Activated CD4-positive, alpha-beta memory T cell treated with anti-CD3 and anti-CD28 coated beads, Interleukin-2, amount 10 ng/mL, durations not matched to agents 7 days and 5 days (primary cell): Measurements from ENCODE around the gene LCN1. TPM values are rescaled to one million over a fixed set of nuclear protein-coding genes. Genes with fewer than 3 reads are reported as not detected.
"Not testable (repeated sequence)": the region's sequence is repeated elsewhere in the genome, so short reads cannot be mapped to it uniquely, and the experiment has no call there.

Source experiments
- CTCF ChIA-PET: fragments of 350-600 bp; sonication (Branson Sonifier 250); formaldehyde crosslinking; loops from one replicate; lab custom pipeline; 2021; ENCODE audit warnings: antibody characterized with exemption, inconsistent platforms; lab: Charles Lee
- POLR2A ChIA-PET: fragments of 350-600 bp; sonication (Branson Sonifier 250); formaldehyde crosslinking; loops from one replicate; lab custom pipeline; 2021; ENCODE audit warnings: antibody characterized with exemption; lab: Charles Lee
- DNase-seq: peaks from one replicate; pipeline ENCODE4 v3.0.0-alpha.2; 2020
- H3K27ac Mint-ChIP-seq: one replicate; pipeline ENCODE4 v1.8.0; 2021; ENCODE audit warnings: mild to moderate bottlenecking, mixed read lengths
- H3K27me3 Mint-ChIP-seq: one replicate; pipeline ENCODE4 v1.8.0; 2021; ENCODE audit warnings: mixed read lengths
- H3K36me3 Mint-ChIP-seq: one replicate; pipeline ENCODE4 v1.8.0; 2021; ENCODE audit warnings: low read depth, mixed read lengths
- H3K4me1 Mint-ChIP-seq: one replicate; pipeline ENCODE4 v1.8.0; 2021; ENCODE audit warnings: mixed read lengths
- H3K4me3 Mint-ChIP-seq: one replicate; pipeline ENCODE4 v1.8.0; 2021; ENCODE audit warnings: mild to moderate bottlenecking, mixed read lengths
- H3K9me3 Mint-ChIP-seq: one replicate; pipeline ENCODE4 v1.8.0; 2021; ENCODE audit warnings: mixed read lengths
- total RNA-seq, 2 experiments: library from RNA; stranded (reverse); gene quantifications; one replicate each; pipeline ENCODE4 v1.2.3, GENCODE V29; 2021

The LCN1 gene
- total RNA-seq, 2 experiments from 2014 or later = not detected

DNA sequence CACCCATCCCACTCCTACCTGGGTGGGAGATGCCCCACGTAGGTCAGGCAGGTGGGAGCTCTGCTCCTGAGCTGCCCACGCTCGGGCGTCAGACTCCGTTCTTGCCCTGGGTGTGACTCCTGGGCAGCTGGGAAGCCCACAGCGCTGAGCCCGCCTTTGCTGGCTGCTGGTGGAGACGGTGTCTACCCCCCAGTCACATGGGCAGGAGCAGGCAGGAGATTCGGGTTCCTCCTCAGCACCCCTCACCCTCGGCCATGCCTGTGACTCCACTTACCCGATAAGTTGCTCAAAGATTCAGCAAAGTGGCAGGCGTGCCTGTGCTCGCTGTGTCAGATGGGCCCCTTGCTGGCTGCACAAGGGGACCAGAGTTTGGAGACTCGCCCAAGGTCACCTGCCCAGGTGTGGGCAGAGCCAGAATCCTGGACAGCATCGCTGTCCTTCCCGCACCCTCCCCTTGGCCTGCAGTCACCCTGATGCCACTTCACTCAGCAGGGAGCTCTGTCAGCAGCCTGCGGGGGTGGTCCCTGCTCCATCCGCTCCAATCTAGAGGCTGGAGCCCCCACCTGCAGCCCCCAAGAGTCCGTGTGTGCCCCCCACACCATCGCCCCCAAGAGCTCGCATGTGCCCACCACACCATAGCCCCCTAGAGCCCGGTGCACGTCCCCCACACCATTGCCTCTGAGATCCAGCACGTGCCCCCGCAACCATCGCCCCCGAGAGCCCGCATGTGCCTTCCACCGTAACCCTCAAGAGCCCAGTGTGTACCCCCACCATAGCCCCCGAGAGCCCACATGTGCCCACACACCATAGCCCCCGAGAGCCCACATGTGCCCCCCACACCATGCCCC, 4.2 kb downstream of the LCN1 start:
- Mint-ChIP-seq H3K27me3 (peaks cover 2% of the 10 kb centered on the region), H3K27ac (no peak overlapping the region), H3K4me1 (peaks cover 14% of the 10 kb centered on the region), H3K9me3 (no peaks in the 10 kb centered on the region), H3K4me3 (no peak overlapping the region), H3K36me3 (no peaks in the 10 kb centered on the region)
- ChIA-PET POLR2A (no interaction called here), CTCF (no interaction called here)
- DNase-seq = no peak

DNA sequence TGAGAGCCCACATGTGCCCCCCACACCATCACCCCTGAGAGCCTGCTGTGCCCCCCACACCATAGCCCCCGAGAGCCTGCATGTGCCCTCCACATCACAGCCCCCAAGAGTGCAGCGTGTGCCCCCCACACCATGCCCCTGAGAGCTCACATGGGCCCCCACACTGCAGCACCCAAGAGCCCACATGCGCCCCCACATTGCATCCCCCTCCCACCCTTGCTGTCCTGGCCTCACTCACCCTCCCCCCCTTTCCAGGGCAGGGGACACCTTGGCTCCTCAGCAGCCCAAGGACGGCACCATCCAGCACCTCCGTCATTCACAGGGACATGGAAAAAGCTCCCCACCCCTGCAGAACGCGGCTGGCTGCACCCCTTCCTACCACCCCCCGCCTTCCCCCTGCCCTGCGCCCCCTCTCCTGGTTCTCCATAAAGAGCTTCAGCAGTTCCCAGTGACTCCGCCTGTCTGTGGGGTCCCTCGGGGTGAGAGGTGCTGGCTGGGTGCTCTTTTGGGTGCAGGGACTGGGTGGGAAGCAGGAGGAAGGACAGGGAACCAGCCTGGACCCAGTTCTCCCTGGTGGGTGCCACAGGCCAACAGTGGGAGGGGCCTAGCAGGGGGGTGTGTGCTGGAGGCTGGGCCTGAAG, 5.0 kb downstream of the LCN1 start:
- H3K36me3 Mint-ChIP-seq = no peaks in the 10 kb centered on the region

DNA sequence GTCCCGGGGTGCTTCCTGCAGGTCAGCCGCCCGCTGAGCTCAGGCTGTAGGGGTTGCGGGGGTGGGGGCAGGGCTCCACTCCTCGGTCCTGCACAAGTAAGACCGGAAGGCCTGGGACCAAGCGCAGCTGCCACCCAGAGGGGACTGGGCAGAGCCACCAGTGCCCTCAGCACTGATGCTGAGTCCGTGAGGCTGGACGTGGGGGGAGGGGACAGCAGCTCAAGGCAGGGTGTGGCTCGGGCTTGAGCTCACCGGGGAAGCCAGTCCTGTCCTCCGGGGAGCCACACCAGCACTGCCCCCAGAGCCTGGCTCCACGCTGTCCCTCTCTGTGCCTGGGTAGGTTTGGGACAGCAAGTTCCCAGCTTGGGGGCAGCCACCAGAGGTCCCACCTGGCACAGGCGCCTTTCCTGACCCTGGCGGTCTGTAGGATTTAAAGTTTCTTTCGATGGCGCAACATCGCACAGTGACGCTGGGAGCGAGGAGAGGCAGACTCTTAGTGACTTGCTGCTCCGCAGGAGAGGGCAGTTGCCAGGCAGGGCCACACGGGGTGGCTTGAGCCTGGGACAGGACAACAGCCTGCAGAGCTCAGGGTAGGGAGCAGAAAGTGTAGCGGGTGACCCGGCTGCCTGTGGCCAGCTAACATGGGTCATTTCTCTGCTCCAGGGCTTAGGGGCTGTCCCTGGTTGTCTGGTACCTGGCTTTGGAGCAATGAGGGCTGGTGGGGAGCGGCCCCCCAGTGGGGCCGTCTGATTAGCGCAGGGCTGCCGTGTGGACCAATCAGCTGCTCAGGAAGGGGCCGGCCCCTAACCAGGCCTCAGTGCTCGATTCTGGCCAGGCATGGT, 5.7 kb downstream of the LCN1 start:
- H3K36me3 Mint-ChIP-seq = no peaks in the 10 kb centered on the region
- ChIA-PET POLR2A (no interaction called here), CTCF (no interaction called here)
- no peak overlapping the region for H3K4me3 Mint-ChIP-seq
- no peak for DNase-seq
- peaks cover 3% of the 10 kb centered on the region for H3K27me3 Mint-ChIP-seq
- peaks cover 19% of the 10 kb centered on the region for H3K4me1 Mint-ChIP-seq
- H3K27ac Mint-ChIP-seq = no peak overlapping the region
- H3K9me3 Mint-ChIP-seq = no peaks in the 10 kb centered on the region

More for the DNA sequence above, 5.0 kb downstream of the LCN1 start:
- CTCF ChIA-PET = no interaction called here
- no peak for DNase-seq
- H3K27ac Mint-ChIP-seq = no peak overlapping the region
- H3K27me3 Mint-ChIP-seq = no peaks in the 10 kb centered on the region
- H3K9me3 Mint-ChIP-seq = no peaks in the 10 kb centered on the region
- peaks cover 16% of the 10 kb centered on the region for H3K4me1 Mint-ChIP-seq
- H3K4me3 Mint-ChIP-seq = no peak overlapping the region
- POLR2A ChIA-PET = no interaction called here

DNA sequence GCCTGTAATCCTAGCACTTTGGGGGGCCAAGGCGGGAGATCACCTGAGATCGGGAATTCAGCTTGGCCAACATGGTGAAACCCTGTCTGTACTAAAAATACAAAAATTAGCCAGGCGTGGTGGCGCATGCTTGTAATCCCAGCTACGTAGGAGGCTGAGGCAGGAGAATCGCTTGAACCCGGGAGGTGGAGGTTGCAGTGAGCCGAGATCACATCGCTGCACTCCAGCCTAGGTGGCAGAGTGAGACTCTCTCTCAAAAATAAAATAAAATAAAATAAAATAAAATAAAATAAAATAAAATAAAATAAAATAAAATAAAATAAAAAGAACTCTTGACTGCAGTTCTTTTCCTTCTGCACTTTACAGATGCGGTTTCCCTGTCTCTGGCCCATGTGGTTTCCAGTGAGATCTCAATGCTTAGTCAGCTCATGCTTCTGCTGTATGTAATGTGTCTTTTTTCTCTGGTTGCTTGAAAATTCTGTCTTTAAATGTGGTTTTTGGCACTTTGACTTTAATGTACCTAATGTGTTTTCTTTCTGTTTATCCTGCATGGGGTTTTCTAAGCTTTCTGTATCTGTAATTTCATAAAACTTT, 7.7 kb downstream of the LCN1 start:
- H3K9me3 Mint-ChIP-seq, DNase-seq, H3K27ac Mint-ChIP-seq, H3K36me3 Mint-ChIP-seq, H3K4me3 Mint-ChIP-seq, H3K27me3 Mint-ChIP-seq, POLR2A ChIA-PET: not testable (repeated sequence)
- CTCF ChIA-PET = interaction anchor here (0.9 kb wide), 1 partner anchor 24 kb away, joined by 3 read pairs; no protein-coding TSS in a partner anchor
- H3K4me1 Mint-ChIP-seq = peaks cover 19% of the 10 kb centered on the region

DNA sequence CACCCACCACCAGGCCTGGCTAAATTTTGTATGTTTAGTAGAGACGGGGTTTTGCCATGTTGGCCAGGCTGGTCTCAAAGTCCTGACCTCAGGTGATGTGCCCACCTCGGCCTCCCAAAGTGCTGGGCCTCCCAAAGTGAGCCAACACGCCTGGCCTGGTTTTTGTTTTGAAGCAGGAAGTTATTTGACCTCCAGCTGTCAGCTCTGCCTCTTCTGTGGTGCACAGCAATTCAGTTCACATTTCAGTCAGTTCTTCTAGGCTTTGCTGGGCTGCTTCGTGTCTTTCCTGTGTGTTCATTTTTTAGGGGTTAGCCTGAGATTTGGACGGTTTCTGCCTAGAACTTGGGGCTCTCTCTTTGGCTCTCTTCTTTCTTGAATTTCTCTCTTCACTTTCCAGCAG, 8.9 kb downstream of the LCN1 start:
- no peaks in the 10 kb centered on the region for H3K9me3 Mint-ChIP-seq
- H3K27ac Mint-ChIP-seq = peak overlapping the region; percentile 22
- ChIA-PET POLR2A (no interaction called here), CTCF (no interaction called here)
- H3K4me3 Mint-ChIP-seq = no peak overlapping the region
- H3K36me3 Mint-ChIP-seq = no peaks in the 10 kb centered on the region
- peaks cover 13% of the 10 kb centered on the region for H3K27me3 Mint-ChIP-seq
- no peak for DNase-seq
- H3K4me1 Mint-ChIP-seq = peaks cover 19% of the 10 kb centered on the region

DNA sequence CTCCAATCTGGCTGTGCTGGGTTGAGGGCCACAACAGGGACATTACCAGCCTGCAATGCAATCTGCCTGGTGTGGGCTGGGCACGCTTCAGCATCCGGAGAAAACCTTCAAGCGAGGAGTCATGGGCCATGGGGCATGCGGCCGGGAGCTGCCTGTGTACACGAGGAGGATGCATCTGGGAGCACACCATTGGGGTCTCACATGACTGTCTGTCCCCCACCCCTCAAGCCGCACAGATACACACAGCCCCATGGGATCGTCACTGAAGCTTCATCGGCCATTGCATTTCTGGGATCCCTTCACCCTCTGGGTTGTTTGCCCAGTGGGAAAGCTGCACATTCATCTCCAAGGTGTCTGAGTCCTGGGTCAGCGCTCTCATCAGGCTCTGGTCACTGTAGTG, 9.9 kb downstream of the LCN1 start:
- H3K36me3 Mint-ChIP-seq = no peaks in the 10 kb centered on the region
- ChIA-PET CTCF (no interaction called here), POLR2A (no interaction called here)
- H3K4me1 Mint-ChIP-seq = peaks cover 20% of the 10 kb centered on the region
- no peak overlapping the region for H3K4me3 Mint-ChIP-seq
- DNase-seq = no peak
- no peaks in the 10 kb centered on the region for H3K9me3 Mint-ChIP-seq
- no peak overlapping the region for H3K27ac Mint-ChIP-seq
- H3K27me3 Mint-ChIP-seq = peaks cover 15% of the 10 kb centered on the region

DNA sequence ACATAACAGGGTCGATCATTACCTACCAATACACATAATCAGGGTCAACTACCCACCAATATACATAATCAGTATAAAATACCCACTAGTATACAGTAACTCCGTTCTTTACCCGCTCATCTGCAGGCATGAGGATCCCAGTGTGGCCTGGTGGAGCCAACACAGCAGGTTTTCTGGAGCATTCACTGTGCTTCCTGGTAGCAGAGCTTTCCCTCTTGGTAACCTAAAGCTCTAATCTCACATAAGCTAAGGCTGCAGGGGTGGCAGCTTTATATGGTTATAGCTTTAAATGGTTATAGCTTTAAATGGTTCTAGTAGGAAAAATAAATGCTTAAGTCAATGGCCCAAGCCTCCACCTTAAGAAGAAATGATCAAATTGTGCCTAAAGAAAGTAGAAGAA, 11.9 kb downstream of the LCN1 start:
- Mint-ChIP-seq H3K4me1 (peaks cover 23% of the 10 kb centered on the region), H3K27me3 (peaks cover 29% of the 10 kb centered on the region)

DNA sequence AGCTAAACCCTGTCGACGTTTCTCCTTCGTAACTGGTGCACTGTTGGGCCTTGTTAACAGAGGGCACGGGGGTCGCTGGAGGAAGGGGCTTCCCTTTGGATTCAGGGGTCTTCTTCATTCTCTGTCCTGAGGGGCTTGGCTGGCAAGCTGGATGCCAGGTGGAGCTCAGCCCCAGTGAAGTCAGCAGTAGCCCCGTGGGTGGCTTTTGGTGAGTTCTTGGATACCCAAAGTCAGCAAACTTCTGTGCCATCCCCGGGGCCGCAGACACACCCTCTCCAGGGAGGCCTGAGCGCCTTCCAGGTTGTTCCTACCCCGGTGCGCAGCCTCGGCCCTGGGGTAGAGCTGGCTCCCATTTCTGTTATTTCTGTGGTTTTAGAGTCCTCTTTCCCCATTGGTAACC, 12.4 kb downstream of the LCN1 start:
- H3K27me3 Mint-ChIP-seq = peaks cover 33% of the 10 kb centered on the region
- H3K9me3 Mint-ChIP-seq = no peaks in the 10 kb centered on the region
- CTCF ChIA-PET = no interaction called here
- no peak for DNase-seq
- peaks cover 21% of the 10 kb centered on the region for H3K4me1 Mint-ChIP-seq
- H3K36me3 Mint-ChIP-seq = no peaks in the 10 kb centered on the region
- H3K27ac Mint-ChIP-seq = no peak overlapping the region
- POLR2A ChIA-PET = no interaction called here
- no peak overlapping the region for H3K4me3 Mint-ChIP-seq

More for the DNA sequence above, 11.9 kb downstream of the LCN1 start:
- H3K4me3 Mint-ChIP-seq = no peak overlapping the region
- ChIA-PET POLR2A (no interaction called here), CTCF (no interaction called here)
- no peak overlapping the region for H3K27ac Mint-ChIP-seq
- DNase-seq = no peak
- H3K36me3 Mint-ChIP-seq = no peaks in the 10 kb centered on the region
- H3K9me3 Mint-ChIP-seq = no peaks in the 10 kb centered on the region

DNA sequence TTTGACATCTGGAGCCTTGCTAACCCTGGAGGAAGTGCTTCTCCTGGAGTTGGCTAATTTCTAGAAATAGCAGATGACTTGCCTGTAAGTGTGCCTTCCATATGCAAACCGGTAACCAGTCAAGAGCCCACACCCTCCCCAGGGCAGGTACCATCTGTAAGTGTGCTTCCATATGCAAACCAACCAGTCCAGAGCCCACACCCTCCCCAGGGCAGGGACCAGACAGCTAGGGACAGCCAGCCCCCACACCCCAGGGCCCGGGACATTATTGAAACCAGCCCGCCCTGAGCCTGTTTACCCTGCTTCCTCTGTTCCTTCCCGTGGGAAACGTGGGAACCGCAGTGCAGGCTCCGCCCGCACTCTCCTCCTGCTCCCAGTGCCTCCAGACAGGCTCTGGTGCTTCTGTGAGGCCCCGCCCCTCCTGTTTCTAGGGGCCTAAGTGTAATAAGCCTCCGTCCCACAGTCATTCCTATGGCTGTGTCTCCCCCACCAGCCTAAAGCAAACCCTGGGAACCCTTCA, 13.0 kb downstream of the LCN1 start:
- DNase-seq, CTCF ChIA-PET, H3K27ac Mint-ChIP-seq, POLR2A ChIA-PET, H3K36me3 Mint-ChIP-seq, H3K9me3 Mint-ChIP-seq, H3K4me3 Mint-ChIP-seq: not testable (repeated sequence)
- H3K27me3 Mint-ChIP-seq = peaks cover 35% of the 10 kb centered on the region
- H3K4me1 Mint-ChIP-seq = peaks cover 18% of the 10 kb centered on the region

DNA sequence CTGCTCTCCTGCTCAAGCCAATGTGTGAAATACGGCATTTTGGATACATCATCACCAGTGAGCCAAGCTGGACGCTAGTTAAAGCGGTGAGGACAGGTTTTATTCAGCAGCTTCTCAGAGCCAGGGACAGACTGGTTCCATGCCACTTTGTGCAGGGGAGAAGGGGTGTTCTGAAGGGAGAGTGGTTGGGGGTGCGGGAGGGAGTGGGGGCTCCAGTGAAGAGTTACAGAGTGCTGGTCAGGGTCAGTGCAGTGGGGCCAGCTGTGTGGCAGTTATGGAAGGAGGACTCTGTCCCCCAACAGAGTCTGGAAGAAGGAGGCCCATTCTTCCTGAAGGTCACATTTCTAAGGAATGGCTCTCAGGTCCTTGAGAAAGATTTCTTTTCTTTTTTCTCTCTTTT, 13.6 kb downstream of the LCN1 start:
- POLR2A ChIA-PET = not testable (repeated sequence)

DNA sequence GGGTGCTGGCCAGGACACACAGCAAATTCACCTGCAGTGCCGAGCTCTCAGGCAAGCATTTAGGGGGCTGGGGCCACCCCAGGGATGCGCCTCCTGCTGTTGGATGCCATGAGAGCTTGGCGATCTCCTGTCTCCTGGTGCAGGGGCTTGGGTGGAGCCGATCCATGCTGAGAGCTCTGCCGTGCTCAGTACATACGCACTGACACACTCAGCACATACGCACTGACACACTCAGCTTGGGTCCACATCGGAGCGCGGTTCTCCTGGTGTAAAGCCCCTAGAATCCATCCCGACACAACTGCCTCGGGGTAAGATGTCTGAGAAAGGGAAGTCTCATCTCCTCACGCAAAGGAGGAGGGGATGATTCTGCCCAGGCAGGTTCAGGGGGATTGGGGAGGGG, 14.4 kb downstream of the LCN1 start:
- POLR2A ChIA-PET, H3K4me3 Mint-ChIP-seq, CTCF ChIA-PET, H3K36me3 Mint-ChIP-seq, H3K27ac Mint-ChIP-seq, H3K9me3 Mint-ChIP-seq, DNase-seq, H3K4me1 Mint-ChIP-seq: not testable (repeated sequence)
- H3K27me3 Mint-ChIP-seq = peaks cover 43% of the 10 kb centered on the region

More for the DNA sequence above, 13.6 kb downstream of the LCN1 start:
- CTCF ChIA-PET, H3K36me3 Mint-ChIP-seq, H3K4me3 Mint-ChIP-seq, DNase-seq, H3K27ac Mint-ChIP-seq, H3K9me3 Mint-ChIP-seq: not testable (repeated sequence)
- Mint-ChIP-seq H3K27me3 (peaks cover 39% of the 10 kb centered on the region), H3K4me1 (peaks cover 13% of the 10 kb centered on the region)

DNA sequence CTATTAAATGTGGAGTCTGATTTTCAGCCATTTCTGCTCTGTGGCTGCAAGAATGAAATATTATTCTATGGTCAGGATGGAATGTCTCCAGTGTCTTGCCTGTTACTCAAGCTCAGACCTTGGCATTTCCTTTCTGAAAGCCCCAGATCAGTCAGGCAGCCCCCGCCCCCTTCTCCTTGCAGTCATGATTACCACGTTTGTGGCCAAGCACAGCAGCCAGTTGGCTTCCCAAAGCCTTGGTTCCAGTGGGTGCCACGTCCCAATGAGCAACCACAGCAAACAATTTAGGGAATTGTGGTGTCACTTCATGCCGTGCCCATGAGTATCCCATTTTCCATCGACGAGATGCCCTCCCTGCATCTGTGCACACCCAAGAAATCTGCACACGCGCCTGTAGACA, 15.0 kb downstream of the LCN1 start:
- Mint-ChIP-seq H3K4me1 (peaks cover 6% of the 10 kb centered on the region), H3K27ac (no peak overlapping the region), H3K27me3 (peaks cover 43% of the 10 kb centered on the region), H3K4me3 (no peak overlapping the region), H3K9me3 (no peaks in the 10 kb centered on the region), H3K36me3 (no peaks in the 10 kb centered on the region)
- ChIA-PET POLR2A (no interaction called here), CTCF (no interaction called here)
- no peak for DNase-seq
